Esophagus squamous epithelium (tissue), 4 donors: Measurements from ENCODE around the gene TPX2.

Source experiments
- CTCF ChIP-seq, 6 experiments: fragments of 450-650 bp in 4 of 6; fragments of 200-600 bp in 2 of 6; sonication (generic) in 2 of 6; IDR thresholded peaks; one replicate each; pipeline ENCODE4 v1.5.1; 2016 to 2019; ENCODE audit warnings: antibody characterized with exemption in 6 of 6, mild to moderate bottlenecking in 4 of 6, moderate library complexity in 4 of 6
- POLR2A ChIP-seq, 4 donors: fragments of 450-650 bp; IDR thresholded peaks; one replicate each; pipeline ENCODE4 v1.6.1; 2017; ENCODE audit warnings: antibody characterized with exemption in 4 of 4, mild to moderate bottlenecking in 4 of 4, moderate library complexity in 3 of 4

GRCh38 chr20:31826074-31826473 is 87.0 kb downstream of the TPX2 start:
- TF ChIP-seq CTCF (IDR thresholded peaks at IDR 0.05) (no peak), POLR2A (IDR thresholded peaks at IDR 0.05) (no peak)
